ENCODE results near the gene CACFD1.

CACFD1 gene

DNA sequence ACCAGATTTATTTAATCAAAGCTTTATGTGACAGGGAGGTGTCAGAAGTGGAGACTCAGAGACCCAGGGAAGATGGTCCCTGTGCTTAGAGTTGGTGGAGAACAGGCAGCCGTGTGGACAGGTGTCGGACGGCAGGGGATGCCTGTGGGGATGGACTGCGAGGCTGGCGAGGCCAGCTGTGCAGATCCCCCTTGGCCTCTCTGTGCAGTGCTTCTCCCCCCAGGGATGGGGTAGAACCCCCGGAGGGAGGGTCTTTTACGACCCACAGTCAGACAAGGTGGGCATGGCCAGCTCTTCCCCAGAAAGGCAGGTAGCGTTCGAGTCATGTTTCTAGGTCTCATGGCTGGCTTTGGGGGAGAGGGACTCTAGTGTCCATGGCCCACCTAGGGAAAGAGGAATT is 23.8 kb downstream of the CACFD1 start:
- no peak for DNase-seq (ENCODE audit: low spot score)

- DNase-seq (ENCODE audit: low spot score) = no peak
Observed at GRCh38 chr9:133484671-133485437, 25.1 kb downstream of the CACFD1 start.

DNA sequence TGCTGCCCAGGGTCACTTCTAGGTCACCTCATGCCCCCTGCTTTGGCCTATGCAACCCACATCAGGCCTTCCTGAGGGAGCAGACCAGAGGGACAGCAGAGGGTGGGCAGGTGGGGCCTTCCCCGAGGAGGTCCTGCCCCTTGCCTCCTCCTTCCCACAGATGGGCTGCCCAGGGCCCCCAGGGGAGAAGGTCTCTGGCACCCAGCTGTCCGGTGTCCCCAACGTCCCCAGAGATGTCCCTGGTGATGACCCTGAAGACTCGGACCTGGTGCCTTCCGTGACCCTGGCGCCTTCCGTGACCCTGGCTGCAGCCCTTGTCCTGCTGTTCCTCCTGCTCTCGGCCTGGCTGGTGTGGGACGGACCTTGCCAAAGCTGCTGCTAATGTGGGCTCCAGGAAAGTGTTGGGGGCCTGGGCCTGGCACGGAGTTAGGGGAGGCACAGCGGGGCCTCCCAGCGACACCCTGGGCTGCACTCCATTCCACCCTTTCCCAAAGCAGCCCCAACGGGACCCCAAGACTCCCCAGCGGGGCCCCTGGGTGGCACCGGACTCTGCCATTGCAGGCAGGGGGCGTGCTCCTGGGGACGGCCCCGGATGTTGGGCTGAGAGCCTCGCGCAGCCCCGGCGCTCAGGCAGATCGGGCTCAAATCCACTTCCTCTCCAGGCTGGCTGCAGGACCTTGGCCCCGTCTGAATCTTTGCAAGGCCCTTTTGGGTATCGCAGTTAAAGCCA is 25.9 kb downstream of the CACFD1 start:
- DNase-seq (ENCODE audit: low spot score) = no peak

GRCh38 chr9:133487331-133487725 is 27.6 kb downstream of the CACFD1 start:
- DNase-seq (ENCODE audit: low spot score) = no peak

DNA sequence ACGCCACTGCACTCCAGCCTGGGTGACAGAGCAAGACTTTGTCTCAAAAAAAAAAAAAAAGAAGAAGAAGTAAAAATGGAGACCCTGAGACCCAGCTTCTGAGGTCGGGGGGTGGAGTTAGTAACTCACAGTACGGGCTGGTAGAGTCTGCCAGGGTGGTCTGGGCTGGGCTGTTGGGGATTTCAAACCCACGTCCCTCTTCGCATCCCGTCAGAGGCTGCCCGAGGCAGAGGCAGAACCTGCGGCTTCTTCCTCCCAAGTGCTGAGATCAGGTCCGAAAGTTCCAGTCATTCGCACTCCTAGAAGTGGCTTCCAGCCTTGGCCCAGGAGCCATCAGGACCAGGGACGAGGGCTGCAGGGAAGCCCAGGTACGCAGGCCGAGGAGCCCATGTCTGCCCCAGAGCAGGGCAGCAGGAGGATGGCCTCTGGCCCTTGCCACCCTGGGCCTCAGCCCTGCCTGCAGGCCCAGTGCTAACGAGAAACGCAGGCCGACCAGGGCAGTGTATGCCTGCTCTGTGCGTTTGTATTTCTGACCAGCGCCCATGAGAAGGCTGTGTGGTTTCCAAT is 29.0 kb downstream of the CACFD1 start:
- DNase-seq (ENCODE audit: low spot score) = no peak

GRCh38 chr9:133489253-133490190 is 29.7 kb downstream of the CACFD1 start:
- no peak for DNase-seq (ENCODE audit: low spot score)

GRCh38 chr9:133490201-133490681 is 30.5 kb downstream of the CACFD1 start:
- no peak for DNase-seq (ENCODE audit: low spot score)

DNA sequence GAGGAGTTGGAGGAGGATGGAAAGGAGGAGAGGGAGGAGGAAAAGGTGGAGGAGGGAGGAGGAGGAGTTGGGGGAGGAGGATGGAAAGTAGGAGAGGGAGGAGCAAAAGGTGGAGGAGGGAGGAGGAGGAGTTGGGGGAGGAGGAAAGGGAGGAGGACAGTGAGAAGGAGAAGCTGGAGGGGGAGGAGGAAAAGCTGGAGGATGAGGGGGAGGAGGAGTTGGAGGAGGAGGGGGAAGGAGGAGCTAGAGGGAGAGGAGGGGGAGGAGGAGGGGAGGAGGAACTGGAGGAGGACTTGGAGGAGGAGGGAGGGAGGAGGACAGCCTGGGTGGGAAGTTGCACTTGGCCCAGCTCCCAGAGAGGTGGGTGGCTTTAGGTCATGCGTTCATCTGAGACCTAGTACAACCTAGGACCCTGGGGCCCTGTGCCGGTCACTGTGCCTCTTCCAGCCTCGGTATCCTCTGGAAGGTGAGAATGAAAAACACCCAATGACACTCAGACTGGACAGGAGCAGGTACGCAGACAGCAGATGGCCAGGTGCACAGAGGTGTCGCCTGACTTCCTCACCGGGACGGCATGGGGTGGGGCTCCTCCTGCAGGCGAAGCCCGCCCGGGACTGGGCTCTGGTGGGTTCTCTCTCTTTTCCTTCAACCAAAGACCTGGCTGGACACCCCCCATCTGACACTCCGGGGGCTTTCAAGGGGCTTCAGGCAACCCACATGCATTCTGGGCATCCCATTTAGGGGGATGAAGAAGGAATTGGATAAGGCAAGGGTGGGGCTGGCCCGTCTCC is 31.3 kb downstream of the CACFD1 start:
- no peak for DNase-seq (ENCODE audit: low spot score)

DNA sequence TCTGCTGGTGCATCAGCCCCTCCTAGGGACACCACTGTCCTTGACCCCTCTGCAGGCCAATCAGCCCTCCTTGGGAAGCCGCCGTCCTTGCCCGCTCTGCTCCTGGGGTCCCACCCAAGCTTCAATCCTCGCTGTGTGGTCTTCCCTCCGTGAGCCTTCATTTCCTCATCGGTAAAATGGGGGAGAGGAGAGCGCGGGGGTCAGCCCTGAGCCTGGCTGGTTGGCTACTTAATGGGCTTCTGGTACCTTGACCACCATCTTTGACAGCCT is 31.8 kb downstream of the CACFD1 start:
- DNase-seq (ENCODE audit: low spot score) = no peak

GRCh38 chr9:133492061-133493021 is 32.6 kb downstream of the CACFD1 start:
- no peak for DNase-seq (ENCODE audit: low spot score)

- no peak for DNase-seq (ENCODE audit: low spot score)
Observed at GRCh38 chr9:133493428-133493827, 33.6 kb downstream of the CACFD1 start.

GRCh38 chr9:133493845-133494540 is 34.2 kb downstream of the CACFD1 start:
- DNase-seq (ENCODE audit: low spot score) = no peak

DNA sequence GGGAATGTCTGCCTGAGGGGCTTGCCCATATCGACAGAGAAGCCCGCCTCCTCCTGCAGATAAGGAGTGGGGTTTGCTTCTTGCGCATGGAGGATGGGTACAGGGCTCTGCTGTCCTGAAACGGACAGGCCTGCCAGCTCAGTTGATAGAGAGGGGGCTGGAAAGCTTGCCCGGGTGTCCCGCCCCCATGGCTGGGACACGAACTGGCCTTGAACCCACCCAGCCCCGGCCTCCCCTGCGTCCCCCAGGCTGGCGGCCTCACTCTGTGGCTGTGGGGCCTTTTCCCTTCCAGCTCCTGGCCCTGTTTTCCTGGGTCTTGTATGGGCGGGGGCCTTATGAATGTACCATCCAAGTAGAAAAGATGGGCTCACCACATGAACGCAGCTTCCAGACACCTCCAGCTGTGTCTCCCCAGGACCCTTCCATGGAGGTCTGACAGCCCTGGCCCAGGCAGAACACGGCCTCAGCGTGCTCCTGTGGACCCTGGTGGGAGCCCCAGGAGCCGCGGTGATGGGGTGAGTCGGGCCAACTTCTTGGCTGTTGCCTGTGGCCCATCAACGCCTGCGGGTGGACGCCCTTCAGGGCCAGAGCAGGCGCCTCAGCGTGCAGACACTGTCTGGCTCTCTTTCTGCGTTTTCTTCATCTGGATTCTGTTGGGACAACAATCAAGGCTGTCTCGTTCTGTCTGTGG is 35.0 kb downstream of the CACFD1 start:
- no peak for DNase-seq (ENCODE audit: low spot score)

DNA sequence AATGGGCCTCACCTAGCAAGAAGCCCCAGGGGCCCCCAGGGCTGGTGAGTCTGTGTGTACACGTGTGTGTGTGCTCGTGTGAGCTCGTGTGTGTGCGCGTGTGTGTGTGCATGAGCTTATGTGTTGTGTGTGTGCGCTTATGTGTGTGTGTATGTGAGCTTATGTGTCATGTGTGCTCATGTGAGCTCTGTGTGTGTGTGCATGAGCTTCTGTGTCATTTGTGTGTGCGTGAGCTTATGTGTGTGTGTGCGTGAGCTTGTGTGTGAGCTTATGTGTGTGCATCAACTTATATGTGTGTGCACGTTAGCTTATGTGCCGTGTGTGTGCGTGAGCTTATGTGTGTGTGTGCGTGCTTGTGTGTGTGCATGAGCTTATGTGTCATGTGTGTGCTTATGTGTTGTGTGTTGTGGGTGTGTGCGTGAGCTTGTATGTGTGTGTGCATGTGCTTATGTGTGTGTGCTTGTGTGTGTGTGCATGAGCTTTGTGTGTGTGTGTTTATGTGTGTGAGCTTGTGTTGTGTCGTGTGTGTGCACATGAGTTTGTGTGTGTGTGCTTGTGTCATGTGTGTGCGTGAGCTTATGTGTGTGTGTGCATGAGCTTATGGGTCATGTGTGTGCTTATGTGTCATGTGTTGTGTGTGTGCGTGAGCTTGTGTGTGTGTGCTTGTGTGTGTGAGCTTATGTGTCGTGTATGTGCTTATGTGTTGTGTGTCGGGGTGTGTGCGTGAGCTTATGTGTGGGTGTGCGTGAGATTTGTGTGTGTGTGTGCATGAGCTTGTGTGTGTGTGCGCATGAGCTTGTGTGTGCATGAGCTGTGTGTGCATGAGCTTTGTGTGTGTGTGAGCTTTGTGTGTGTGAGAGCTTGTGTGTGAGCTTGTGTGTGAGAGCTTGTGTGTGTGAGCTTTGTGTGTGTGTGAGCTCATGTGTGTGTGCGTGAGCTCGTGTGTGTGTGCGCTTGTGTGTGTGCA is 35.8 kb downstream of the CACFD1 start:
- no peak for DNase-seq (ENCODE audit: low spot score)

DNA sequence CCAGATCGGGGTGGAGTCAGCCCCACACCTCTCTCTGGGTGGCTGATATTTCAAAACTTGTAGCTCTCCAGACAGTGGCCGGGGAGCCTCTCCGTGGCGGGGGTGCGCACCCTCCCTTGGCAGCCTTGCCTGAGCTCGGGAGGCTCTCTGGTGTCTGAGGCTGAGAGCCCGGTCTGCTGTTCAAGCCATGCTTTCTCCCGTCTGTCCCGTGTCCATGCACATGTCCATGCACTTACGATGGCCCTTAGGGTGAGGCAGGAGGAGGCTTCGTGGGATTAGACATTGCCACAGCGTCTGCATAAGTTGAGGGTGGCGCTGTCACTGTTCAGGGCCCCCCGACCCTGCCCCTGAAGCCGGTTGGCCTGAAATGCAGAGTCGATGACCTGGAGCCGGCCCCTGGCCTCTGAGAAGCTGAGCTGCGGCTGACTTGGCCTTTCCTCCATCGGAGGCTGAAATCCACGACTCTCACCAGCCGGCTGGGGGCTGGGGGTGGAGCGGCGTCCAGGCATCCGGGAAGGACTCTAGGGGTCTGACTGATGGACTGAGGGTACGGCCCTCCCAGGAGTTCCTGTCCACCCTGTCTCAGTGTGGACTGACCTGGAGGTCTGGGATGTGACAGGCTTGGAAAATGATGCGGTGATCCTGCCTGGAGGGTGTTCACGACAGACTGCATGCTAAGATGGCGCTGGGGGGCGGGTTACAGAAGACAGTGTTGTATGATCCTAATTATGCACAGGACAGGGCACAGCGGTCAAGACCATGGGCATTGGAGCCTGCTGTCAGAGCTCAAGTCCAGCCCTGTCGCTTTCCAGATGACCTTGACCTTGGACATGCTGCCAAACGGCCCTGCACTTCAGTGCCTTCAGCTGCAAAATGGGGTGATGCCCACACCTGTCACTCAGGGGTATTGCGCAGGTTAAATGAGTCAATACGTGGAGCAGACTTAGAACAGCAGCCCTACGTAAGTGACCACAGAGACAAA is 37.4 kb downstream of the CACFD1 start:
- no peak for DNase-seq (ENCODE audit: low spot score)

DNA sequence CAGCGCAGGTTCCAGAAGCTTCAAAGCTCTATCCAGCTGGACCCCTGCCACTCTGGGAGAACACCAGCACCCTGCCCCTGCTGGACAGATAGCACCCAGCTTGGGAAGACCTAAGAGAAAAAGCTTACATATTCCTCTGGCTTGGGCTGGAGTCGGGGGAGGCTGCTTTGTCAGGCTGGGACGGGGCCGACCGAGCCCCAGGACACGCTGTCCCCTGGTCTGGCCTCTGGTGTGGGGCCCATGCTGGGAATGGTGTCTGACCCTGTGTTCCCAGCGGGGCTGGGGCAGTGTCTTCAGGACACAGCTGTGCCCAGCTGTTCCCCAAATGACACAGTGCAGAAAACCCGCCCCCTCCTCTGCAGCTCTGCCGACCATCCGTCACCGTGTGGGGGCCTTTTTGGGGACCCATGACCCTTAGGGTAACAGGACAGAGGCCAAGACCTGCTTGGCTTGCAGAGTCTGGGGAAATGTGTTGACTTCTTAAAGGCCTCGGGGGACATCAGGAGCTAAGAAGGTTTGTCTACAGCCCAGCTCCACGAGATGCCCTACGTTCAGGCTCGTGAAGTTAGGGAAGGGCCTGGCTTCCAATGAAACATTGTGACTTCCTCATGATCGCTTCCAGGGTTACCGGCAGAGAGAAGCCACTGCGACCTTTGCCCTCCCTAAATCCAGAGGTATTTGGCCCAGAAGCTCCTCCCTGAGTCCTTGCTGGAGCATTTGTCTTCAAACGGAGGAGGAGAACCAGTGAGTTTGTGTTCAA is 39.5 kb downstream of the CACFD1 start:
- no peak for DNase-seq (ENCODE audit: low spot score)
